Mesothelial cell of epicardium (in vitro differentiated cells): ENCODE data around the gene POLR1B. TPM values are rescaled to one million over a fixed set of nuclear protein-coding genes. Genes with fewer than 3 reads are reported as not detected.
A peak's percentile ranks its signal among the peaks of the same experiment; 100 is the strongest.

Source experiments
- DNase-seq, 2 experiments: peaks; one replicate each; pipeline ENCODE4 v3.0.0; 2021; ENCODE audit warnings: low spot score in 2 of 2; ENCODE audit not compliant: unreplicated experiment in 2 of 2
- H3K27ac Mint-ChIP-seq: 2 replicates; pipeline ENCODE4 v1.8.0; 2021; ENCODE audit warnings: mixed read lengths
- H3K27me3 Mint-ChIP-seq: 2 replicates; pipeline ENCODE4 v1.8.0; 2021; ENCODE audit warnings: low read depth, mixed read lengths
- H3K36me3 Mint-ChIP-seq: 2 replicates; pipeline ENCODE4 v1.8.0; 2021; ENCODE audit warnings: mixed read lengths
- H3K4me1 Mint-ChIP-seq: 2 replicates; pipeline ENCODE4 v1.8.0; 2021; ENCODE audit warnings: mixed read lengths
- H3K4me3 Mint-ChIP-seq: 2 replicates; pipeline ENCODE4 v1.8.0; 2021; ENCODE audit warnings: mild to moderate bottlenecking, moderate library complexity, mixed read lengths
- H3K9me3 Mint-ChIP-seq: 2 replicates; pipeline ENCODE4 v1.8.0; 2021; ENCODE audit warnings: mixed read lengths
- total RNA-seq: library from RNA; stranded (reverse); gene quantifications from 3 replicates; pipeline ENCODE4 v1.2.1, GENCODE V29; 2021
- TF ChIP-seq, protein P1 (sequence below): fragments of 200-600 bp; sonication (generic); IDR thresholded peaks from one replicate; pipeline ENCODE4 v1.5.0; 2021; ENCODE audit warnings: antibody characterized with exemption; ENCODE audit not compliant: unreplicated experiment

Gene POLR1B
- total RNA-seq, 1 donor from 2014 or later, result 28.3 TPM

DNA sequence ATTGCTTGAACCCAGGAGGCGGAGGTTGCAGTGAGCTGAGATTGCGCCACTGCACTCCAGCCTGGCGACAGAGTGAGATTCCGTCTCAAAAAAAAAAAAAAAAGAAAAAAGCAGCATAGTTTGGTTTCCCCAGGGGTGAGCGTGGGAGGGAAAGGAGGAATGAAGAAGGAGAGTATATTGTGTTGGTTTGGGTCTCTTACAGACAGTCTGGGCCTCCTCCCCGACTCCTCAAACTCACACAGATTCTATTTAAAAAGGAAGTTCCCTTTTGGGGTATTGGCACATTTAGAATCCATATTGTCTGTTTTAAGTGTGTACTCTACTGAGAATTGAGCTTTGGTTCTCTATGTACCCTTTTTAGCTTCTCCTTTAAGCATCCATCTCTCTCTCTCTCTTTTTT is 76.1 kb downstream of the POLR1B start:
- H3K27me3 Mint-ChIP-seq, result peaks cover 5% of the 10 kb centered on the region
- TF ChIP-seq, protein P1, sequence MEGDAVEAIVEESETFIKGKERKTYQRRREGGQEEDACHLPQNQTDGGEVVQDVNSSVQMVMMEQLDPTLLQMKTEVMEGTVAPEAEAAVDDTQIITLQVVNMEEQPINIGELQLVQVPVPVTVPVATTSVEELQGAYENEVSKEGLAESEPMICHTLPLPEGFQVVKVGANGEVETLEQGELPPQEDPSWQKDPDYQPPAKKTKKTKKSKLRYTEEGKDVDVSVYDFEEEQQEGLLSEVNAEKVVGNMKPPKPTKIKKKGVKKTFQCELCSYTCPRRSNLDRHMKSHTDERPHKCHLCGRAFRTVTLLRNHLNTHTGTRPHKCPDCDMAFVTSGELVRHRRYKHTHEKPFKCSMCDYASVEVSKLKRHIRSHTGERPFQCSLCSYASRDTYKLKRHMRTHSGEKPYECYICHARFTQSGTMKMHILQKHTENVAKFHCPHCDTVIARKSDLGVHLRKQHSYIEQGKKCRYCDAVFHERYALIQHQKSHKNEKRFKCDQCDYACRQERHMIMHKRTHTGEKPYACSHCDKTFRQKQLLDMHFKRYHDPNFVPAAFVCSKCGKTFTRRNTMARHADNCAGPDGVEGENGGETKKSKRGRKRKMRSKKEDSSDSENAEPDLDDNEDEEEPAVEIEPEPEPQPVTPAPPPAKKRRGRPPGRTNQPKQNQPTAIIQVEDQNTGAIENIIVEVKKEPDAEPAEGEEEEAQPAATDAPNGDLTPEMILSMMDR, result no peak
- peaks cover 4% of the 10 kb centered on the region for H3K9me3 Mint-ChIP-seq
- H3K4me1 Mint-ChIP-seq, result peaks cover 3% of the 10 kb centered on the region
- H3K27ac Mint-ChIP-seq, result no peak overlapping the region
- no peaks in the 10 kb centered on the region for H3K36me3 Mint-ChIP-seq
- no peak overlapping the region for H3K4me3 Mint-ChIP-seq
- no peak for DNase-seq

DNA sequence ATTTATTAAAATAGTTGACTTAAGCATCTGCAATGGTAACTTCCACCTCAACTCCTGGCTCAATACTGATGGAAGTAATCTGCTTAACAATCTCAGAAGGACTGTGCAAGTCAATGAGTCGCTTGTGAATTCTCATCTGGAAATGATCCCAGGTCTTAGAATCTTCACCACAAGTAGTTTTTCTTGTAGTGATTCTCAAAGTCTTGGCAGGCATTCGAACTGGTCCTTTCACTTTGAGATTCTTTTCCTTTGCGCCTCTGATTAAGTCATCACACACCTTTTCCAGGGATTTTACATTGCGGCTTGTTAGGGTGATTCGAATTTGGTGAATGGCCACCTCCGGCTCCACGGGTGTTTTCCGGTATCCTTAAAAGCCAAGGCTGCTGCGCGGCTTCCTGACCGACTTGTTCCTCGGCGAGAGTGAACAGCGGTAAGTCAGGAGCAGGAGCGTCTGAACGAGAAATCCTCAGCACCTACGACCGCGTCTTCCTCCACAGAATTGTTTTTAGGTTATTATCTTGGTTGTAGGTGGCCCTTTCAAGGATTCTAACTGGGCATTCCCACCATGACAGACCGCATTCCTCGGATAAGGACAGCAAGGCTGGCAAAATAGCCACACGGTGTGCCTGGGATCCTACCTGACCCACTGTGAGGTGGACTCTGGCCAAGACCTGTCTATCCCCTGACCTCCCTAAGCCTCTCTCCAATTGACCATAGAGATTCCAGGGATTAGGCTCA is 79.7 kb downstream of the POLR1B start:
- no peaks in the 10 kb centered on the region for H3K9me3 Mint-ChIP-seq
- peaks cover 5% of the 10 kb centered on the region for H3K27me3 Mint-ChIP-seq
- no peak overlapping the region for H3K27ac Mint-ChIP-seq
- H3K36me3 Mint-ChIP-seq, result no peaks in the 10 kb centered on the region
- H3K4me3 Mint-ChIP-seq, result peak overlapping the region; percentile 18
- no peak for DNase-seq
- TF ChIP-seq, protein P1, result no peak
- peaks cover 2% of the 10 kb centered on the region for H3K4me1 Mint-ChIP-seq

DNA sequence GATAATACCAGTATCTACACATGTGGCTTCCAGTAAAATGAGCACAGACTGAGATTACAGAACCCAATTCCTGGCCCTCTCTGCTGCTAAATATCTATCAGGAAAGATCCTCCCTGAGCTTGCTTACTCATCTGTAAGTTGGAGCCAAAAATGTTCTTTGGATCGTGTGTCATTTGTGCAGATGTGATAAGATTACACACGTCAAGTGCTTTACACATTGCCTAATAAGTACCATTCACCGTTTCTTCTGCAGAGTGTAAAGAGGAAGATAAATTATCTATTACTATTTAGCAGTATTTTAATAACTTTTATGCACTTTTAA is 80.2 kb downstream of the POLR1B start:
- Mint-ChIP-seq H3K27ac (no peak overlapping the region), H3K36me3 (no peaks in the 10 kb centered on the region), H3K9me3 (no peaks in the 10 kb centered on the region), H3K4me1 (peaks cover 4% of the 10 kb centered on the region), H3K4me3 (no peak overlapping the region), H3K27me3 (peaks cover 5% of the 10 kb centered on the region)
- TF ChIP-seq, protein P1, result no peak
- no peak for DNase-seq

DNA sequence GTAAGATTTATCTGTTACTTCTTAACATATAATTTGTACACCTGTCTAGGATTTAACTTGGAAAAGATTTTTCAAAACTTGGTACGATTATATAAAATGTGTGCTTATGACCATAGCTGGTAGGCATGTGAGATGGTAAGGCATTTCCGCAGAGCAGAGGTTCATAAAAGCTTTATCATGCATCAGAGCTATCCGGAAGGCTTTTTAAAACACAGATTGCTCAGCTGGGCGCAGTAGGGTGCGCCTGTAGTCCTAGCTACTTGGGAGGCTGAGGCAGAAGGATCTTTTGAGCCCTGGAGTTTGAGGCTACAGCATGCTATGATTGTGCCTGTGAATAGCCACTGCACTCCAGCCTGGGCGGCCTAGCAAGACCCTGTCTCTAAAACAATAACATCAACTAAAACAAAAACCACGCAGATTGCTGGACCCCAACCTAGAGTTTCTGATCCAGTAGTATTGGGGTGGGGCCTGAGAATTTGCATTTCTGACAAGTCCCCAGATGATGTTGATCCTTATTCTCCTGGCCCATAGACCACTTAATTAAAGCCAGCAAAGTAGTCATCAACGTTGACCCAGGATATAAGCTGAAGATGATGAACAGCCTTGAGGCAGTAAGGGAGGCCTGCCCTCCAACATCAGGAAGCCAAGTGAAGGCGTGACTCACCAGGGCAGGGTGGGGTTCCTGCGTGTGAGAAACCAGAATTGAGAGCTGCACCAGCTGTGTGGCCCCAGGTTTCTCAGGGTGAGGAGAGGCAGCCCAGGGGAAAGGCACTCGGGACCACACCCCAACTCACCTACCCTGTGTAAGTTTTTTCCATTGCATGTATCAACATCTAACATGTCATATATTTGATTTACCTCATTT is 81.9 kb downstream of the POLR1B start:
- H3K9me3 Mint-ChIP-seq, result no peaks in the 10 kb centered on the region
- DNase-seq, result no peak
- H3K36me3 Mint-ChIP-seq, result no peaks in the 10 kb centered on the region
- H3K27ac Mint-ChIP-seq, result no peak overlapping the region
- H3K27me3 Mint-ChIP-seq, result peaks cover 5% of the 10 kb centered on the region
- TF ChIP-seq, protein P1, result no peak
- peaks cover 4% of the 10 kb centered on the region for H3K4me1 Mint-ChIP-seq
- no peak overlapping the region for H3K4me3 Mint-ChIP-seq

DNA sequence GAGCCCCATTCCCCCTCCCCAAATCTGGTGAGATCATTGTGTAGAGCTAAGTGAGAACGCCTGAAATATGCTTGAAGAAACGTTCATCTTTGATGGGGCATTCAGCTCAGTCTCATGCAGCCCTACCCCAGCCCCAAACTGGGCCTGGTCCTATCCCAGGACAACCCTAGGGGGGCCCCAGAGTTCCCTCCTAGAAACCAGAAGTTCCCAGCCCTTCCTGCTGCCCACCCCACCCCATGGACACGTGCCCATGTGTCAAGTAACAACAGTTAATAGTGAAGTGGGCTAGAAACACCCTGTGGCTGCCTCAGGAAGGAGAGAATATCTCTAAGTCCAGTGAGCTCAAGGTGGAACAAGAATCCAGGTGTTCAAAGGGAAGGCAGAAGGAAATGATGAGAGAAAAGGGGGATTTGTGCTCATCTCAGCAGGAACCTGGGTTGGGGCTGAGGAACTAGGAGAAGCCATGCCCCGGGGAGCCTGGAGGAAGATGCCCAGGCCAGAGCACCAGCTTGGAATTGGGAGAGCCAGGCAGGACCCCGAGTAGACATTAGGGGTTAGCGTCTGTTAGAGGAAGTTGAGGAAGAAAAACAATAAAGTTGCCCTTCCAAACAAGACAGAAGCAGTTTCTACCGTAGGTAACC is 83.3 kb downstream of the POLR1B start:
- H3K36me3 Mint-ChIP-seq, result no peaks in the 10 kb centered on the region
- H3K27ac Mint-ChIP-seq, result no peak overlapping the region
- peaks cover 14% of the 10 kb centered on the region for H3K4me1 Mint-ChIP-seq
- no peak overlapping the region for H3K4me3 Mint-ChIP-seq
- TF ChIP-seq, protein P1, result no peak
- DNase-seq, result no peak
- H3K27me3 Mint-ChIP-seq, result peaks cover 5% of the 10 kb centered on the region
- H3K9me3 Mint-ChIP-seq, result no peaks in the 10 kb centered on the region
